Skin epidermis (tissue), 12 donors: ENCODE data around the gene CEP76.
"Not testable (repeated sequence)": the region's sequence is repeated elsewhere in the genome, so short reads cannot be mapped to it uniquely, and the experiment has no call there.

Experiments used
- H3K27ac ChIP-seq, 21 experiments: fragments of 200-600 bp; sonication (generic) in 11 of 21; one replicate each; pipeline ENCODE4 v1.5.0; 2020; ENCODE audit warnings: mild to moderate bottlenecking in 3 of 21, inconsistent platforms in 2 of 21, moderate library complexity in 2 of 21
- H3K4me3 ChIP-seq, 7 experiments: fragments of 200-600 bp; sonication (generic) in 2 of 7; one replicate each; pipeline ENCODE4 v1.5.0; 2020; ENCODE audit warnings: inconsistent platforms in 2 of 7, mild to moderate bottlenecking in 2 of 7, moderate library complexity in 1 of 7

Gene CEP76

GRCh38 chr18:12651651-12652050 is 50.9 kb downstream of the CEP76 start:
- H3K27ac ChIP-seq, result no peak overlapping the region
- H3K4me3 ChIP-seq, result no peak overlapping the region

- Histone ChIP-seq H3K27ac (no peak overlapping the region), H3K4me3 (no peak overlapping the region)
Observed at GRCh38 chr18:12647773-12648172, 54.8 kb downstream of the CEP76 start.

- Histone ChIP-seq H3K27ac (peak overlapping the region in 5 of 21 experiments; percentile 4 to 51 (median 17)), H3K4me3 (no peak overlapping the region)
Observed at GRCh38 chr18:12645751-12646203, 56.7 kb downstream of the CEP76 start.

- Histone ChIP-seq H3K4me3 (no peak overlapping the region), H3K27ac (peak overlapping the region in 6 of 21 experiments; percentile 4 to 51 (median 16))
Observed at GRCh38 chr18:12645254-12645653, 57.3 kb downstream of the CEP76 start.

GRCh38 chr18:12643756-12644155 is 58.8 kb downstream of the CEP76 start:
- not testable (repeated sequence) for H3K4me3 ChIP-seq, H3K27ac ChIP-seq

GRCh38 chr18:12640881-12641200 is 61.7 kb downstream of the CEP76 start:
- Histone ChIP-seq H3K4me3 (no peak overlapping the region), H3K27ac (peak overlapping the region in 6 of 21 experiments; percentile 15 to 55 (median 28))

- Histone ChIP-seq H3K27ac (peak overlapping the region in 9 of 21 experiments; percentile 15 to 55 (median 30)), H3K4me3 (no peak overlapping the region)
Observed at GRCh38 chr18:12639990-12640880, 62.3 kb downstream of the CEP76 start.

GRCh38 chr18:12638644-12639124 is 63.8 kb downstream of the CEP76 start:
- H3K27ac ChIP-seq, result peak overlapping the region in 2 of 21 experiments; percentile 30 to 31
- H3K4me3 ChIP-seq, result no peak overlapping the region

GRCh38 chr18:12637901-12638643 is 64.5 kb downstream of the CEP76 start:
- Histone ChIP-seq H3K4me3 (no peak overlapping the region), H3K27ac (peak overlapping the region in 1 of 21 experiments; percentile 30)

- no peak overlapping the region for H3K4me3 ChIP-seq
- no peak overlapping the region for H3K27ac ChIP-seq
Observed at GRCh38 chr18:12637393-12637792, 65.1 kb downstream of the CEP76 start.

GRCh38 chr18:12631831-12632477 is 70.6 kb downstream of the CEP76 start:
- no peak overlapping the region for H3K4me3 ChIP-seq
- no peak overlapping the region for H3K27ac ChIP-seq

GRCh38 chr18:12630136-12630535 is 72.4 kb downstream of the CEP76 start:
- Histone ChIP-seq H3K4me3 (no peak overlapping the region), H3K27ac (no peak overlapping the region)

GRCh38 chr18:12628706-12629702 is 73.5 kb downstream of the CEP76 start:
- no peak overlapping the region for H3K4me3 ChIP-seq

GRCh38 chr18:12627199-12627598 is 75.3 kb downstream of the CEP76 start:
- H3K27ac ChIP-seq, H3K4me3 ChIP-seq: not testable (repeated sequence)

More at GRCh38 chr18:12628706-12629702, 73.5 kb downstream of the CEP76 start:
- H3K27ac ChIP-seq, result no peak overlapping the region

- H3K27ac ChIP-seq, result no peak overlapping the region
- no peak overlapping the region for H3K4me3 ChIP-seq
Observed at GRCh38 chr18:12625241-12625640, 77.3 kb downstream of the CEP76 start.
